ENCODE data around the gene POU3F1. TPM values are rescaled to one million over a fixed set of nuclear protein-coding genes. Genes with fewer than 3 reads are reported as not detected.

Gene POU3F1
- not detected in 2 replicates for total RNA-seq

GRCh38 chr1:38046333-38046883, at the start of gene POU3F1:
Gene POU3F1 (minus strand): TSS chr1:38046793. CDS start chr1:38046743, 50 bp downstream.

DNA sequence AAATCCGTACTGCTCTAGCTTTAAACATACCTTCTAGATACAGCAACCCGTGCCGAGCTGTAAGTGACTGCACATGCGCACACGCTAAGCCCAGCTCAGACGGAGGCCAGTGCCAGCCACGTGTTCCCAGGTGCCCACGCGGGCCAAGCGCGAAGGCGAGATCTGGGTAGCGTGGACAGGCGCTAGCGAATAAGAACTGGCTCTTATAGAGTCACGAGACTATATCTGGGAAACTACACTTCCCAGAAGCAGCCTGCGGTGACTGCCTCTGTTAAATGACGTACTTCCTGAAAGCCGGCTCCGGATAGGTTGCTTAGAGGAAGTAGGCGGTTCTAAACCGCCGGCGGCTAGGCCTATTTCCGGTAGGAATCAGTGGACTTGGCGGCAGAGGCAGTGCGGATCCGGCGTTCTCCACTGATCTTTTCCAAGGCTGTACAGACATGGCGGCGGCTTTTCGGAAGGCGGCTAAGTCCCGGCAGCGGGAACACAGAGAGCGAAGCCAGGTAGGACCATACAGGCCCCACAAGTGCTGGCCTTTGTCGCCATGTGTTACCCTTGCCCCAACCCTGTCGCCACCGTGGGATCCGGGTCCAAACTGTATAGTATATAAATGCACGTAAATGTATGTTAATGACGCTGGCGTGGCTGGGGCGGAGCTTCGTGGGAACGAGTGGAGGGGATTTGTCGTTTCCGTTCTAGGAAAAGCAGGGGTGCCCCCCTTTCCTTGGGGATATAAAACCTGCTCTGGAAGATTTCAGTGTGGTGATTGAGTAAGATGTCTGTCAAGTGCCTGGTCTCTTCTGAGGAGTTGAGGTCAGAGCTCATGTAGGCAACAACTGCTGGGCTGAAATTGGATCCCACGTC, 34.0 kb downstream of the POU3F1 start, which contains the start of gene UTP11:
Gene UTP11, plus strand, starts transcription at position 372 of the 864 bp plus-strand sequence. Its CDS starts 69 bp downstream, at position 441.

DNA sequence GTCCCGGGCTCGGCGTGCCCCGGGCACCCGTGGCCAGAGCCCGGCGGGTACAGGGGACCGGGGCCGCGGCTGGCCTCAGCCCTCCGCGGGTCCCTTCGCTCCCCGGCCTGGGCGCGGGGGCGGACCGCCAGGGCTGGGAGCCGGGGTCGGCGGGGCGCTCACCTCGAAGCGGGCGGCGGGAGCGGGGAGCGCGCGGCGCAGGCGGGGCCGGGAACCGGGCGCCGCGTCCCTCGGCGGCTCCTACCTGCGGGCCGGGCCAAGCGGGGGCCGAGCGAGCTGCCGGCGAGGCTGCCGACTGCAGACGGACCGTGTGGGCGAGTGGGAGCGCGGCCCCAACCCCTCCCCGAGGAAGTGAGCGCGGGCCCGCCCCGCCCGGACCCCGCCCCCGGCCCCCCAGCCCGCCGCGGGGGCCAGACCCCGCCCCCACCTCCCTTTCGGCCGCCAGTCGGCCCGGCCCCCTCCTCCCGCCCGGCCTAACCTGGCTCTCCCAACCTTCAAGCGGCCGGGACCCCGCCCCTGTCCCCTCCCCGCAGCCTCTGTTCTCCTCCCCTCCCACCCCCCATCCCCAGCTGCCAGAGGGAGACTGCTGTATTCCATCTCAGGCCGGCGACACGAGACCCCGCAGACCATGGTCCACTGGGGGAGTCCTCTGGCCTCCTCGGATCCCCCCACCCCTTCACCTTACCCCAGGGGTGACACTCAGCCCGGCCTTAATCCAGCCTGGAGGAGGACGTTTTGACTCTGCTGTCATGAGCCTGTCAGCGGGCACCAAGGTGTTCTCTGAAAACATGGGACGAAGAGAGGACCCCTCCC, 41.2 kb downstream of the POU3F1 start, which contains the start of gene FHL3:
Gene FHL3, minus strand, starts transcription at position 320 of the 813 bp plus-strand sequence. CDS start 6,102 bp downstream, outside the sequence.

Other genes starting within 250 kb of the POU3F1 start
- 18.2 and 205 TPM in 2 replicates for gene C1orf122, start 239.0 kb downstream of the POU3F1 start, total RNA-seq
- gene YRDC, start 238.6 kb downstream of the POU3F1 start, total RNA-seq, result 19.6 and 22.8 TPM in 2 replicates
- 3.0 and 3.2 TPM in 2 replicates for gene MTF1, start 187.2 kb downstream of the POU3F1 start, total RNA-seq
- 29.7 and 33.0 TPM in 2 replicates for gene INPP5B, start 99.7 kb downstream of the POU3F1 start, total RNA-seq
- 106 and 177 TPM in 2 replicates for gene SF3A3, start 56.8 kb downstream of the POU3F1 start, total RNA-seq
- 11.7 and 15.2 TPM in 2 replicates for gene FHL3, start 41.3 kb downstream of the POU3F1 start, total RNA-seq
- gene UTP11, start 34.1 kb downstream of the POU3F1 start, total RNA-seq, result 41.1 and 56.1 TPM in 2 replicates